NB4 (cell line): ENCODE measurements around the gene RUBCN.

Experiments
- DNase-seq: peaks from one replicate; pipeline ENCODE4 v3.0.0; 2010; ENCODE audit warnings: low read depth
- H3K4me3 ChIP-seq: one replicate; pipeline ENCODE4 v1.5.1; 2011; ENCODE audit warnings: mild to moderate bottlenecking, low read depth, low read length, moderate library complexity
- MYC ChIP-seq: IDR thresholded peaks from 2 replicates; pipeline ENCODE4 v1.6.1; 2011; ENCODE audit warnings: low read depth, low read length
- POLR2A ChIP-seq: IDR thresholded peaks from 2 replicates; pipeline ENCODE4 v1.6.1; 2011; ENCODE audit warnings: mild to moderate bottlenecking; ENCODE audit not compliant: insufficient read length; ENCODE audit errors: extremely low read depth
- TF ChIP-seq, protein P1 (sequence below): IDR thresholded peaks from one replicate; pipeline ENCODE4 v1.5.1; 2012; ENCODE audit warnings: low read depth, low read length
- TF ChIP-seq, protein P2 (sequence below): IDR thresholded peaks from 2 replicates; pipeline ENCODE4 v1.6.1; 2011; ENCODE audit warnings: low read depth, low read length

The RUBCN gene

DNA sequence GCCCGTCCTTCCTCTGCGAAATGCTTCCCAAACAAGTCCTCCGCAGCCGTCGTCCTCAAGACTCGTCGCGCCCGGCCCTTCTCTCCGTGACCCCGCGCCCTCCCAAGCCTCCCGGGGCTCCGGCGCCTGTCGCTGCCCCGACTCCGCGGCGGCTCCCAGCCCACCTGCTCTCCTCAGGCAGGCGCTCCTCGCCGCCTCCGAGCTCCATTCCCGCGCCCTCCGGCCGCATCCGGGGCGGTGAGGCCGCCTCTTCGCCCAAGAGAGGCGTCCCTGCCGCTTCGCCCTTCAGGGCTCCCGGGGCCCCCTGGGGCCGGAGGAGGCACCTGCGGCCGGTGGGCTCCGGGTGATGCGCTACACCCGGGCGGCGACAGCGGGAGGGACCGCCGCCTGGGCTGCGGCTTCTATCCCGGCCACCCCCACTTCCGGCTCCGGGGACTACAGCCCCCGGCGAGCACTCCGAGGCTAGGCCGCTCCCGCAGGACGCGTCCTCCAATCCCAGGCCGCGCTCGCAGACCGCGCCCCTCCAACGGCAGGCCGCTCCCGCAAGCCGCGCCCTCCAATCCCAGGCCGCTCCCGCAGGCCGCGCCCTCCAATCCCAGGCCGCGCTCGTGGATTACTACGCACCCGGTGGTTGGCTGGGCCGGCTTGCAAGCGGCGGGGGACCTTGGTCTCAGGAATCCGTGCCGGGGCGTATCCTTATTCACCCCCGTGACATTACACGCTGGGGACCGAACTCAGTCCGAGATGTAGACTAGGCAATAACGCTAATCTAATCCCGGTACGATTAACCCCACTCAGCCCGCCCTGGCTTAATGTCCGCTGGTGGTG, at the start of gene RUBCN:
TSS of gene RUBCN (minus strand) at position 414 of the 828 bp plus-strand sequence. CDS start at position 229, 185 bp downstream.
- H3K4me3 ChIP-seq = peak within 1 kb of the TSS; percentile 91
- DNase-seq = peak; percentile 97
- TF ChIP-seq, protein P1, sequence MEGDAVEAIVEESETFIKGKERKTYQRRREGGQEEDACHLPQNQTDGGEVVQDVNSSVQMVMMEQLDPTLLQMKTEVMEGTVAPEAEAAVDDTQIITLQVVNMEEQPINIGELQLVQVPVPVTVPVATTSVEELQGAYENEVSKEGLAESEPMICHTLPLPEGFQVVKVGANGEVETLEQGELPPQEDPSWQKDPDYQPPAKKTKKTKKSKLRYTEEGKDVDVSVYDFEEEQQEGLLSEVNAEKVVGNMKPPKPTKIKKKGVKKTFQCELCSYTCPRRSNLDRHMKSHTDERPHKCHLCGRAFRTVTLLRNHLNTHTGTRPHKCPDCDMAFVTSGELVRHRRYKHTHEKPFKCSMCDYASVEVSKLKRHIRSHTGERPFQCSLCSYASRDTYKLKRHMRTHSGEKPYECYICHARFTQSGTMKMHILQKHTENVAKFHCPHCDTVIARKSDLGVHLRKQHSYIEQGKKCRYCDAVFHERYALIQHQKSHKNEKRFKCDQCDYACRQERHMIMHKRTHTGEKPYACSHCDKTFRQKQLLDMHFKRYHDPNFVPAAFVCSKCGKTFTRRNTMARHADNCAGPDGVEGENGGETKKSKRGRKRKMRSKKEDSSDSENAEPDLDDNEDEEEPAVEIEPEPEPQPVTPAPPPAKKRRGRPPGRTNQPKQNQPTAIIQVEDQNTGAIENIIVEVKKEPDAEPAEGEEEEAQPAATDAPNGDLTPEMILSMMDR = no peak
- peak; percentile 84 for TF ChIP-seq POLR2A

DNA sequence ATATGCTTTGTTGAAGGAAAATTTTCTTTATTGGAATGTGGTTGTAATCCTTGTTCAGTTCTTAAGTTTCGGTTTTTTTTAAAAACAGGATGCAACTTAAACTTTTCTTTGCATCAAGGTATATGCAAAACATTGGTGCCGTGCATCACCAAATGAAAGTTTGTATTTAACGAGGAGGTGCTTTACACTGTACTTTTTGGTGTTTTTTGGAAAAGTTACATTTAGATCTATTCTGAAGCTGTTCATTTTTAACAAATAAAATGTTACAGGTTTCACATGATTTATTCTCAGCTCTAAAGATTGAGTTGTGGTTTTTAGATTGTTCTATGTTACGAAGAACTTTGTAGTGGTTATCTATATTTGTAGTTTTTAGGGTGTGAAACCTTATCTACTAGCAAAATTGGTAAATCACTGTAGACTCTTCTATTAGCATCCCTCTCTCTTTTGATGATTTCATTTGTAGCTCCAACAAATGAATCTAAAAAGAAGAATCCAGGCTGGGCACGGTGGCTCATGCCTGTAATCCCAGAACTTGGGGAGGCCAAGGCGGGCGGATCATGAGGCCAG, 47.4 kb upstream of the RUBCN start:
- DNase-seq = no peak
- TF ChIP-seq, protein P2, sequence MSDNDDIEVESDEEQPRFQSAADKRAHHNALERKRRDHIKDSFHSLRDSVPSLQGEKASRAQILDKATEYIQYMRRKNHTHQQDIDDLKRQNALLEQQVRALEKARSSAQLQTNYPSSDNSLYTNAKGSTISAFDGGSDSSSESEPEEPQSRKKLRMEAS = no peak
- TF ChIP-seq, protein P1 = no peak
- TF ChIP-seq POLR2A = no peak
- no peak overlapping the region for H3K4me3 ChIP-seq

DNA sequence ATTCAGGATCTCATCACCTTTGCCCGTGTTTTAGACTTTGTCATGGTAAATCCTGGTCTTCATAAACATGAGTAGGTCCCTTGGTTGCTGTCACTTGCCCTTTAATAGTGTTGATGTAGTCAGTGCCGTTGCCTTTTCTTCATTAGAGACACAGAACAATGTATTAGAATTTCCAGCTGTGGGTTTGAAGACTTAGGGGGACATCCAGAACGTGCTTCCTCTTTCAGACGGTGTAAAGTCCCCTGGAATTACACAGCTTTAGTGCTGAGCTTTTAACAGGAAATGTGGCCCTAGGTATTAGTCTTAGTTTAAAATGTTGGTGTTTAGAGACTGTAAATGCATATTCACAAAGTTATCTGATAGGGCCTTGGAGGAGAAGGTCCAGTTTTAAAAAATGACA, 45.5 kb upstream of the RUBCN start:
- H3K4me3 ChIP-seq = no peak overlapping the region
- TF ChIP-seq, protein P2 = no peak
- TF ChIP-seq POLR2A (no peak), MYC (no peak)
- TF ChIP-seq, protein P1 = no peak
- DNase-seq = no peak

DNA sequence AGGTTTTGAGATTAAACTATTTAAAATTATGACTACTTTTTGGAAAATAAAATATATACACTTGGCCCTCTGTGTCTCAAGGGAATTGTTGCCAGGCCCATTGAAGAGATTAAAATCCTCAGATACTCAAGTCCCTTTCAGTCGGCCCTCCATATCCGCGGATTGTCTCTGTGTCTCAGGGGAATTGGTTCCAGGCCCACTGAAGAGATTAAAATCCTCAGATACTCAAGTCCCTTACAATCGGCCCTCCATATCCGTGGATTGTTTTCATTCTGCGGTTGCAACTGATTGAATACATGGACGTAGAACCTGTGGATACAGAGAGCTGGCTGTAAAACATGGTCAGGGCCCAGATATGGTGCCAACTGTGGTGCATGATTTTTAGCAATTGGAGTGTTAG, 38.6 kb upstream of the RUBCN start:
- no peak overlapping the region for H3K4me3 ChIP-seq
- TF ChIP-seq POLR2A (no peak), MYC (no peak)
- TF ChIP-seq, protein P2 = no peak
- TF ChIP-seq, protein P1 = no peak
- no peak for DNase-seq

DNA sequence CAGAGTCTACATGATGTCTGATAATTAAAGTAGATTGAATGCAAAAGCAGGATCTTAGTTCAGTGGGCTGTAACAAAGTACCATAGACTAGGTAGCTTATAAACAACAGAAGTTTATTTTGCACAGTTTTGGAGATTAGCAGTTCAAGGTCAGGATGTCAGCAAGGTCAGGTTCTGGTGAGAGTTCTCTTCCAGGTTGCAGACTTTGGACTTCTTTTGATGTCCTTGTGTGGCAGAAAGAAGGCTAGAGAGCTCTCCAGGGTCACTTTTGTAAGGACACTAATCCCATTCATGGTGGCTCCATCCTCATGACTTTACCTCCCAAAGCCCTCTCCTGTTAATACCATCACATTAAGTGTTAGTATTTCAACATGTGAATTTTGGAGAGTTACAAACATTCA, 25.1 kb upstream of the RUBCN start:
- DNase-seq = no peak
- TF ChIP-seq, protein P2 = no peak
- TF ChIP-seq MYC (no peak), POLR2A (no peak)
- no peak overlapping the region for H3K4me3 ChIP-seq

DNA sequence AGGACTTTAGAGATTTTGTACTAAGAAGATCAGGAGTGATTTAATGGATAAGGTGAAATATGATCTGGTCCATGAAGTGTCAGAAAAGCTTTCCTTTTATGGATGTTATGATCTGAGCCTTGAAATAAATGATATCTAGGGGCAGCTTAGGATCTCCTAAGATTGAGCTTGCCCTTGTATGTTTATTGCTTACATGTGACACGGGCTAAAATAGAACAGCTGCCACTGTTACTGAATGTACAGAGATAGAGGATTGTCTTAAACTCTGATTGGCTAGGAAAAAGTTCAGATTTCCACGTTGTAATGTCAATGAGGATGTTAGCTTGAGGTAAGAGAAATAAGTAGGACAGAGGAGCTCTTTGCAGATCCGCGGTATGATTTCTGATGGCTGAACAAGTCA, 21.8 kb upstream of the RUBCN start:
- no peak overlapping the region for H3K4me3 ChIP-seq
- TF ChIP-seq, protein P2 = no peak
- TF ChIP-seq, protein P1 = no peak
- TF ChIP-seq MYC = no peak
- no peak for TF ChIP-seq POLR2A
- no peak for DNase-seq
